ENCODE results near the gene RASGRF1. TPM values are rescaled to one million over a fixed set of nuclear protein-coding genes. Genes with fewer than 3 reads are reported as not detected.

RASGRF1 gene
- polyA plus RNA-seq, 3 donors = 0.13 to 1.1 (median 0.79) TPM

- WGBS, 3 donors = 90 to 96% (median 92%) methylated on average over 2 to 4 of the region's 4 CpGs
- H3K27ac ChIP-seq (ENCODE audit: low read depth, low read length) = no peak overlapping the region
Observed at GRCh38 chr15:78917888-78918287, 172.7 kb downstream of the RASGRF1 start.

GRCh38 chr15:78916088-78916487 is 174.5 kb downstream of the RASGRF1 start:
- 69 to 77% (median 74%) methylated on average over 4 of the region's 4 CpGs for WGBS, 3 donors
- H3K27ac ChIP-seq (ENCODE audit: low read depth, low read length) = no peak overlapping the region

GRCh38 chr15:78915341-78916087 is 175.1 kb downstream of the RASGRF1 start:
- no peak overlapping the region for H3K27ac ChIP-seq (ENCODE audit: low read depth, low read length)
- 58 to 77% (median 68%) methylated on average over 12 of the region's 12 CpGs for WGBS, 3 donors

DNA sequence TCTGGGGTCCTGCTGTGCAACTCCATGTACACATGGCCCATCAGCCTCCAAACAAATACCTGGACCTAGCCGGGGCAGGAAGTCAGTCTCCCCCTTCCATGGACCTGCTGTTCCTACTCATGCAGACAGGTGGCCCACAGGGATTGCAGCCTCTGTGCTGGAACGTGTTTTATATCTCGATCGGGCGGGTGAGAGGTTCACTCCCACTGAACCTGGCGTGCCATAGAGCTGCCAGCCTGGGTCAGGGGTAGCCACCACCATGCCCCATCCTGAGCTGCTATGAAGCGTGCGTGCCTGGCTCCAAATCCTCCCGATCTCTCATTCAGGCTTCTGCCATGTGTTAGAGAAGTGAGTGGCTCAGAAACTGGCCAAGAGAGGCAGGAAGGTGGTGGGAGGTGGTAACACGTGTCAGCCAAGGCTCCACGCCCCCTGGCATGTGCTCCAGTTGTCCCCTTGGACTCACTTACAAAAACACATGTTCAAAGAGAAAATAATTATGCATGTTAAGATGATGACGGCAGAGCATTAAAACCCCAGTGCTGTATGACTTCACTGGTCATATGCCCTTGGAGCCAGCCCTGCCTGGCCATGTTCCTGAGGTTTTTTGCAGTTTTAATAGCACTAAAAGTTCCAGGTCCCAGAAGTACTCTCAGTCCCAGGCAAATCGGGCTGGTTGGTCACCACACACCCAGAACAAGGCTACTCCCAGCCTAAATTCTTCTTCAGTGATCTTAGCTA is 176.4 kb downstream of the RASGRF1 start:
- no peak overlapping the region for H3K27ac ChIP-seq (ENCODE audit: low read depth, low read length)
- WGBS, 3 donors = 48 to 72% (median 50%) methylated on average over 13 of the region's 13 CpGs

DNA sequence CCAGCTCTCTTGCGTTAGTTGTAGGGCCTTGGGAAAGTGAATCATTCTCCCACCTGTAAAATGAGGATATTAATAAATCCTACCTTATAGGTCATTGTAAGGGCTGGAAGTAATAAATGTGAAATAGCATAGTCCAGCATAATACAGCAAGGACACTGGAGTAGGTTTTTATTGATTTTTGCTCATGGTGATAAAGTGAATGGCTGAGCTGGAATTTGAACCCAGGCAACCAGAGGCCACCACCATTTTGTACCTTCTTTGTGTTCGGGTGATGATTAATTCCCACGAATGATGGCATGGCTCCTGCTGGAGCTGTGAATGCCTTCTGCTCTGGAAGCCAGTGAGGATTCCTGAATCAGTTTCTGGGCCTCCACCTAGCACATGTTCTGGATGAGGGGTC is 177.6 kb downstream of the RASGRF1 start:
- 75 to 97% (median 91%) methylated on average over 3 of the region's 3 CpGs for WGBS, 3 donors
- no peak overlapping the region for H3K27ac ChIP-seq (ENCODE audit: low read depth, low read length)

DNA sequence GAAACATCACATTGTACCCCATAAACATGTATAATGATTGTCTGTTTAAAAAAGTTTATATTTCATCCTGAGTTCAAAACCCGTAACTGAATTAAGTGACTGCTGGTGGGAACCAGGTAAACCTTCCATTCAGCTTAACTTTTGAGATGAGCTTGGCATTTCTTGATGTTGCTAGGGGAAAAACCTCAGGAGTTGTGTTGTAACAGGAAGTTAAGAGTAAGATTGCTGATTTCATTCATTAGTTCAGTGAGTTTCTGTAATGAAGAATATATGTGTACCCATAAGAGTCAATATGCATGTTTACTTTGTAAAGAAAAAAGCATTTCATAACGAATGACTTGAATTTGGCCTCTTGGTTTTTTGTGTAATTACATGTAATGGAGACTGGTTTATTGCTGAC is 178.3 kb downstream of the RASGRF1 start:
- 62 to 87% (median 82%) methylated on average over 2 of the region's 2 CpGs for WGBS, 3 donors
- no peak overlapping the region for H3K27ac ChIP-seq (ENCODE audit: low read depth, low read length)

DNA sequence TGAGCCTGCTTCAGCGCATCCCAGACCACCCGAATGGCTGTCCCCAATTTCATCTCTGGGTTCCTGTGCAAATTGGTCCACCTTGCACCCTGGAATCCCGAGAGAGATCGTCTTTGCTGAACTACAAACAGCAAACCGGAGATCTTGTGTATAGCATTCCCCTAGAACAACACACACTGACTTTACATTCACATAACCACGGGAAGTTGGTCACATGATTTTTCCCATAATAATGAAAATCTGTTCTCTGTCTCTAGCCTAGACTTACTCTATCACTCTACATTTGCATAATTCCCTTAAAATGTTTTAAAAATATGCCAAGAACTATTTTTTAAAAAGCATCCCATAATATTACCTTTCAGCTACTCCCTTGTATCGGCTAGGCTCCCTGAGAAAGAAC is 180.3 kb downstream of the RASGRF1 start:
- H3K27ac ChIP-seq (ENCODE audit: low read depth, low read length) = no peak overlapping the region

More for the DNA sequence above, 180.3 kb downstream of the RASGRF1 start:
- WGBS, 3 donors = 77 to 82% (median 81%) methylated on average over 7 of the region's 7 CpGs

Other genes starting within 250 kb of the RASGRF1 start
- gene MORF4L1, start 217.9 kb downstream of the RASGRF1 start, polyA plus RNA-seq = 100 to 1,000 TPM; 111 to 418 (median 276) TPM
- gene CTSH, start 145.7 kb downstream of the RASGRF1 start, polyA plus RNA-seq = 100 to 1,000 TPM in 1 of 3 donors, 10 to 100 TPM in 2; 65.1 to 125 (median 66.0) TPM
- under 1 TPM in 1 of 3 donors, not detected in 2; 0.01 TPM for gene ANKRD34C, start 191.9 kb upstream of the RASGRF1 start, polyA plus RNA-seq
- 100 to 1,000 TPM in 1 of 3 donors, 10 to 100 TPM in 2; 25.1 to 138 (median 43.0) TPM for gene TMED3, start 220.3 kb upstream of the RASGRF1 start, polyA plus RNA-seq